OCI-LY1 (cell line): ENCODE measurements around the gene SYK.

ENCODE experiments used
- H2AFZ ChIP-seq: fragments of 200-600 bp; sonication (generic), shearing (Covaris generic); 2 replicates; pipeline ENCODE4 v1.6.0; 2014; ENCODE audit warnings: antibody characterized with exemption, mild to moderate bottlenecking, low read length
- H3F3A ChIP-seq: fragments of 200-600 bp; sonication (generic), shearing (Covaris generic); 2 replicates; pipeline ENCODE4 v1.6.0; 2014; ENCODE audit warnings: mild to moderate bottlenecking, antibody characterized with exemption, low read length, moderate library complexity; ENCODE audit not compliant: insufficient read depth
- H3K27ac ChIP-seq: fragments of 200-600 bp; sonication (generic); 2 replicates; pipeline ENCODE4 v1.5.1; 2014; ENCODE audit warnings: low read length, mixed run types, mild to moderate bottlenecking, low read depth; ENCODE audit not compliant: poor library complexity, severe bottlenecking
- H3K27me3 ChIP-seq: fragments of 200-600 bp; sonication (generic); 2 replicates; pipeline ENCODE4 v1.6.0; 2014; ENCODE audit warnings: antibody characterized with exemption, mild to moderate bottlenecking, low read length, moderate library complexity; ENCODE audit not compliant: insufficient read depth
- H3K36me3 ChIP-seq: fragments of 200-600 bp; sonication (generic); 2 replicates; pipeline ENCODE4 v1.6.1; 2014; ENCODE audit warnings: mild to moderate bottlenecking, antibody characterized with exemption, low read length, moderate library complexity, mixed read lengths; ENCODE audit not compliant: insufficient read depth
- H3K4me1 ChIP-seq: fragments of 200-600 bp; sonication (generic); 2 replicates; pipeline ENCODE4 v1.5.1; 2014; ENCODE audit warnings: mild to moderate bottlenecking, low read length, moderate library complexity; ENCODE audit not compliant: insufficient read depth, severe bottlenecking
- H3K4me2 ChIP-seq: fragments of 200-600 bp; sonication (generic), shearing (Covaris generic); 2 replicates; pipeline ENCODE4 v1.6.1; 2014; ENCODE audit warnings: low read length
- H3K4me3 ChIP-seq: fragments of 200-600 bp; sonication (generic); 2 replicates; pipeline ENCODE4 v1.5.1; 2014; ENCODE audit warnings: low read length, low read depth, mild to moderate bottlenecking, mixed read lengths; ENCODE audit not compliant: poor library complexity, severe bottlenecking
- H3K79me2 ChIP-seq: fragments of 200-600 bp; shearing (Covaris generic); 2 replicates; pipeline ENCODE4 v1.6.1; 2016; ENCODE audit warnings: mixed run types, low read length, mixed read lengths; ENCODE audit not compliant: insufficient read depth
- H3K9ac ChIP-seq: fragments of 200-600 bp; sonication (generic), shearing (Covaris generic); 2 replicates; pipeline ENCODE4 v1.6.1; 2014; ENCODE audit warnings: mild to moderate bottlenecking, low read length, mixed read lengths
- H3K9me2 ChIP-seq: fragments of 200-600 bp; sonication (generic), shearing (Covaris generic); 2 replicates; pipeline ENCODE4 v1.6.1; 2014; ENCODE audit warnings: low read depth, mild to moderate bottlenecking, low read length, mixed read lengths
- H3K9me3 ChIP-seq: fragments of 200-600 bp; shearing (Covaris generic); 2 replicates; pipeline ENCODE4 v1.6.1; 2014; ENCODE audit warnings: low read length, mixed read lengths
- H4K20me1 ChIP-seq: fragments of 200-600 bp; sonication (generic), shearing (Covaris generic); 2 replicates; pipeline ENCODE4 v1.6.0; 2016; ENCODE audit warnings: mild to moderate bottlenecking, low read length; ENCODE audit not compliant: insufficient read depth
- EZH2 ChIP-seq: fragments of 200-600 bp; sonication (generic), shearing (Covaris generic); IDR thresholded peaks from 2 replicates; pipeline ENCODE4 v1.8.0; 2017; ENCODE audit warnings: borderline replicate concordance, mixed run types, mild to moderate bottlenecking, antibody characterized with exemption, low read length, moderate library complexity, mixed read lengths
- TF ChIP-seq, protein P1 (sequence below): fragments of 200-600 bp; sonication (generic), shearing (Covaris generic); IDR thresholded peaks from 2 replicates; pipeline ENCODE4 v1.5.1; 2017; ENCODE audit warnings: mild to moderate bottlenecking, antibody characterized with exemption, low read length, moderate library complexity, mixed read lengths

The SYK gene

GRCh38 chr9:90919883-90920282, 118.3 kb downstream of the SYK start:
- Histone ChIP-seq H3K9me3 (no peaks in the 10 kb centered on the region), H3F3A (no peaks in the 10 kb centered on the region), H3K4me2 (no peak overlapping the region), H3K9ac (no peak overlapping the region), H2AFZ (no peak overlapping the region), H4K20me1 (no peaks in the 10 kb centered on the region), H3K36me3 (no peaks in the 10 kb centered on the region), H3K27ac (no peak overlapping the region), H3K27me3 (no peaks in the 10 kb centered on the region), H3K9me2 (no peaks in the 10 kb centered on the region), H3K4me1 (peaks cover 8% of the 10 kb centered on the region), H3K79me2 (no peaks in the 10 kb centered on the region), H3K4me3 (no peak overlapping the region)
- TF ChIP-seq EZH2: no peak
- TF ChIP-seq, protein P1, sequence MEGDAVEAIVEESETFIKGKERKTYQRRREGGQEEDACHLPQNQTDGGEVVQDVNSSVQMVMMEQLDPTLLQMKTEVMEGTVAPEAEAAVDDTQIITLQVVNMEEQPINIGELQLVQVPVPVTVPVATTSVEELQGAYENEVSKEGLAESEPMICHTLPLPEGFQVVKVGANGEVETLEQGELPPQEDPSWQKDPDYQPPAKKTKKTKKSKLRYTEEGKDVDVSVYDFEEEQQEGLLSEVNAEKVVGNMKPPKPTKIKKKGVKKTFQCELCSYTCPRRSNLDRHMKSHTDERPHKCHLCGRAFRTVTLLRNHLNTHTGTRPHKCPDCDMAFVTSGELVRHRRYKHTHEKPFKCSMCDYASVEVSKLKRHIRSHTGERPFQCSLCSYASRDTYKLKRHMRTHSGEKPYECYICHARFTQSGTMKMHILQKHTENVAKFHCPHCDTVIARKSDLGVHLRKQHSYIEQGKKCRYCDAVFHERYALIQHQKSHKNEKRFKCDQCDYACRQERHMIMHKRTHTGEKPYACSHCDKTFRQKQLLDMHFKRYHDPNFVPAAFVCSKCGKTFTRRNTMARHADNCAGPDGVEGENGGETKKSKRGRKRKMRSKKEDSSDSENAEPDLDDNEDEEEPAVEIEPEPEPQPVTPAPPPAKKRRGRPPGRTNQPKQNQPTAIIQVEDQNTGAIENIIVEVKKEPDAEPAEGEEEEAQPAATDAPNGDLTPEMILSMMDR: no peak

DNA sequence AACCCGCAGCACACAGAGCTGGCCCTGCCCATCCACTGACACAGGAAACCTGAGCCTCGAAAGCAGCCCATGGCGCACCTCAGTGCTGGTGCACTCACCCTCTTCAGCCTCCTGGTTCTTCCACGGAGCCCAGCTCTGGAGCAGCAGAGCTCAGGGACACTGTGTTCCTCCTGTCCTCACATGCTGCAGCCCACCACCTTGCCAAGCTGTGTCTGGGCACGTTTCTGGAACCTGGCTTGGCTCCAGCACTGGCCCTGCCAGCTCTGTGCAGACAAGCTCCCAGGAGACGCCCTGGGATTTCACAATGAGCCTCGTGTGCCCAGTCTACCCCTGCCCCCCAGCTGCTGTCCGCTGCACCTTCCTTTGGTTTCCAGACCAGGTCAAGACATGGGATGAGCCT, 119.5 kb downstream of the SYK start:
- Histone ChIP-seq H3K9ac (no peak overlapping the region), H3F3A (no peaks in the 10 kb centered on the region), H3K36me3 (no peaks in the 10 kb centered on the region), H3K4me1 (peaks cover 8% of the 10 kb centered on the region), H3K4me3 (no peak overlapping the region), H3K4me2 (no peak overlapping the region), H2AFZ (no peak overlapping the region), H3K27ac (no peak overlapping the region), H3K79me2 (no peaks in the 10 kb centered on the region), H3K9me3 (no peaks in the 10 kb centered on the region), H4K20me1 (no peaks in the 10 kb centered on the region), H3K9me2 (no peaks in the 10 kb centered on the region), H3K27me3 (no peaks in the 10 kb centered on the region)
- TF ChIP-seq, protein P1: no peak
- no peak for TF ChIP-seq EZH2

DNA sequence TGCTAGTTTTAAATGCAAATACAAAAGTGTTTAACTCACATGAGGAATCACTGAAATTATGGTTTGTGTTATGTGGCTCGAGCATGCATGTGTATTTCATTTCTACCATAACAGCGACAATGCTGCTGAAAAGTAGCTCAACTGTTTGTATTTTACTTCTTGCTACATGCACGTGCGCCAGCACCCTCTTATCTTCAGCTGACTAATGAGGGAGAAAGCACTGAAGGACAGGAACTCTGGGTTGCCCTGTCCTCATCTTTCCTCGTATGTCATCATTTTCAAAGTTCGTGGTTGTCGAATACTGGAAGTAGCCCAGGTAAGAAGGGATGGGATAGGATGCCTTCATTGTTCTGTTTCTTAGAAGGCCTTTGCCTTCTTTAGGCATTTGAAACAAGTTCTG, 120.3 kb downstream of the SYK start:
- H3K4me3 ChIP-seq: no peak overlapping the region
- H3F3A ChIP-seq: no peaks in the 10 kb centered on the region
- H3K9ac ChIP-seq: no peak overlapping the region
- H3K36me3 ChIP-seq: no peaks in the 10 kb centered on the region
- no peaks in the 10 kb centered on the region for H4K20me1 ChIP-seq
- no peak overlapping the region for H3K4me2 ChIP-seq
- H2AFZ ChIP-seq: no peak overlapping the region
- H3K9me3 ChIP-seq: no peaks in the 10 kb centered on the region
- H3K79me2 ChIP-seq: no peaks in the 10 kb centered on the region
- H3K4me1 ChIP-seq: peaks cover 8% of the 10 kb centered on the region
- H3K9me2 ChIP-seq: no peaks in the 10 kb centered on the region
- no peak for TF ChIP-seq EZH2
- TF ChIP-seq, protein P1: no peak
- H3K27me3 ChIP-seq: no peaks in the 10 kb centered on the region
- H3K27ac ChIP-seq: no peak overlapping the region
